PC-9 (cell line): ENCODE measurements around the gene ULK3. TPM values are rescaled to one million over a fixed set of nuclear protein-coding genes. Genes with fewer than 3 reads are reported as not detected.

Experiments
- BruUV-seq: library from RNA; stranded (reverse); fragments of 400-500 nt; replicated peaks from 2 replicates; lab custom pipeline; 2021; lab: Mats Ljungman, UMichigan
- CTCF ChIA-PET: fragments of 300-600 bp; sonication (Branson Sonifier 250); formaldehyde crosslinking; loops from one replicate; lab custom pipeline; 2022; ENCODE audit warnings: antibody characterized with exemption; lab: Charles Lee
- POLR2A ChIA-PET: fragments of 300-600 bp; sonication (Branson Sonifier 250); formaldehyde crosslinking; loops from one replicate; lab custom pipeline; 2022; ENCODE audit warnings: antibody characterized with exemption; ENCODE audit not compliant: unreplicated experiment; lab: Charles Lee
- DNase-seq, 2 experiments: peaks; one replicate each; pipeline versions ENCODE4 v3.0.0 to v3.0.0-alpha.2; 2015 to 2022; ENCODE audit warnings: mixed read lengths in 1 of 2
- H2AFZ ChIP-seq: fragments of 200-600 bp; sonication (generic); 2 replicates; pipeline ENCODE4 v1.8.1; 2017; ENCODE audit warnings: antibody characterized with exemption
- H3F3A ChIP-seq: fragments of 200-600 bp; sonication (generic); 2 replicates; pipeline ENCODE4 v1.8.1; 2017; ENCODE audit warnings: antibody characterized with exemption, mild to moderate bottlenecking, low read depth; ENCODE audit not compliant: insufficient read depth
- H3K27ac ChIP-seq: fragments of 200-600 bp; sonication (generic); 2 replicates; pipeline ENCODE4 v1.6.1; 2016; ENCODE audit warnings: mixed run types
- H3K27me3 ChIP-seq: fragments of 200-600 bp; sonication (generic); 2 replicates; pipeline ENCODE4 v1.6.1; 2016; ENCODE audit warnings: low read depth, mixed run types; ENCODE audit not compliant: insufficient read depth
- H3K36me3 ChIP-seq: fragments of 200-600 bp; sonication (generic); 2 replicates; pipeline ENCODE4 v1.6.1; 2016; ENCODE audit warnings: low read depth, mixed run types
- H3K4me1 ChIP-seq: fragments of 200-600 bp; sonication (generic); replicated peaks from 2 replicates; pipeline ENCODE4 v1.6.1; 2016; ENCODE audit warnings: mixed run types; ENCODE audit not compliant: insufficient read depth
- H3K4me2 ChIP-seq: fragments of 200-600 bp; sonication (generic); 2 replicates; pipeline ENCODE4 v1.6.1; 2017; ENCODE audit warnings: mixed run types
- H3K4me3 ChIP-seq: fragments of 200-600 bp; sonication (generic); 2 replicates; pipeline ENCODE4 v1.6.1; 2016; ENCODE audit warnings: mixed run types
- H3K79me2 ChIP-seq: fragments of 200-600 bp; sonication (generic); 2 replicates; pipeline ENCODE4 v1.6.1; 2017; ENCODE audit warnings: low read depth, mixed run types
- H3K9me2 ChIP-seq: fragments of 200-600 bp; sonication (generic); 2 replicates; pipeline ENCODE4 v1.8.1; 2017; ENCODE audit warnings: mild to moderate bottlenecking; ENCODE audit not compliant: insufficient read depth
- H3K9me3 ChIP-seq: fragments of 200-600 bp; sonication (generic); 2 replicates; pipeline ENCODE4 v1.8.1; 2016; ENCODE audit warnings: low read depth; ENCODE audit not compliant: insufficient read depth
- H4K20me1 ChIP-seq: fragments of 200-600 bp; sonication (generic); 2 replicates; pipeline ENCODE4 v1.8.1; 2017; ENCODE audit not compliant: insufficient read depth
- EZH2 ChIP-seq: fragments of 200-600 bp; sonication (generic); IDR thresholded peaks from 2 replicates; pipeline ENCODE4 v1.8.0; 2017; ENCODE audit warnings: antibody characterized with exemption, low read depth
- intact Hi-C: fragments of 100-400 bp; cut with micrococcal nuclease; formaldehyde crosslinking; loops from one replicate; pipeline ENCODE4 v1.10.0; 2022; ENCODE audit not compliant: unreplicated experiment
- total RNA-seq: library from RNA; stranded (reverse); gene quantifications from 2 replicates; pipeline ENCODE4 v1.2.3, GENCODE V29; 2021
- TF ChIP-seq, protein P1 (sequence below): fragments of 200-600 bp; sonication (generic); conservative IDR thresholded peaks from 2 replicates; pipeline ENCODE4 v1.6.1; 2017; ENCODE audit warnings: mixed run types, antibody characterized with exemption, mild to moderate bottlenecking, moderate library complexity

ULK3 gene
- total RNA-seq, 1 experiment from 2014 or later, result 30.2 TPM

DNA sequence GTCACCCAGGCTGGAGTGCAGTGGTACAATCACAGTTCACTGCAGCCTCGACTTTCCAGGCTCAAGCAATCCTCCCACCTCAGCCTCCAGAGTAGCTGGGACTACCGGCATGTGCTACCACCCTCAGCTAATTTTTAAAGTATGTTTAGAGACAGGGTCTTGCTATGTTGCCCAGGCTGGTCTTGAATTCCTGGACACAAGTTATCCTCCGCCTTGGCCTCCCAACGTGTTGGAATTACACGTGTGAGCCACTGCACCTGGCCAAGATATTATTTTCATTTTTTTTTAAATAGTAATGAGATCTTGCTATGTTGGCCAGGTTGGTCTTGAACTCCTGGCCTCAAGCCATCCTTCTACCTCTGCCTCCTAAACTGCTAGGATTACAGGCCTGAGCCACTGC, 42.5 kb upstream of the ULK3 start:
- no peaks in the 10 kb centered on the region for H3K9me2 ChIP-seq
- no peaks in the 10 kb centered on the region for H3K27me3 ChIP-seq
- no TSS peak for BruUV-seq
- CTCF ChIA-PET, result no interaction called here
- TF ChIP-seq, protein P1, sequence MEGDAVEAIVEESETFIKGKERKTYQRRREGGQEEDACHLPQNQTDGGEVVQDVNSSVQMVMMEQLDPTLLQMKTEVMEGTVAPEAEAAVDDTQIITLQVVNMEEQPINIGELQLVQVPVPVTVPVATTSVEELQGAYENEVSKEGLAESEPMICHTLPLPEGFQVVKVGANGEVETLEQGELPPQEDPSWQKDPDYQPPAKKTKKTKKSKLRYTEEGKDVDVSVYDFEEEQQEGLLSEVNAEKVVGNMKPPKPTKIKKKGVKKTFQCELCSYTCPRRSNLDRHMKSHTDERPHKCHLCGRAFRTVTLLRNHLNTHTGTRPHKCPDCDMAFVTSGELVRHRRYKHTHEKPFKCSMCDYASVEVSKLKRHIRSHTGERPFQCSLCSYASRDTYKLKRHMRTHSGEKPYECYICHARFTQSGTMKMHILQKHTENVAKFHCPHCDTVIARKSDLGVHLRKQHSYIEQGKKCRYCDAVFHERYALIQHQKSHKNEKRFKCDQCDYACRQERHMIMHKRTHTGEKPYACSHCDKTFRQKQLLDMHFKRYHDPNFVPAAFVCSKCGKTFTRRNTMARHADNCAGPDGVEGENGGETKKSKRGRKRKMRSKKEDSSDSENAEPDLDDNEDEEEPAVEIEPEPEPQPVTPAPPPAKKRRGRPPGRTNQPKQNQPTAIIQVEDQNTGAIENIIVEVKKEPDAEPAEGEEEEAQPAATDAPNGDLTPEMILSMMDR, result no peak
- no peak for TF ChIP-seq EZH2
- no peak overlapping the region for H3K4me3 ChIP-seq
- POLR2A ChIA-PET, result interaction anchor here (0.6 kb wide), 1 partner anchor 247 kb away, joined by 4 read pairs; no protein-coding TSS in a partner anchor
- DNase-seq, result no peak
- intact Hi-C loops, result no loop called here
- H4K20me1 ChIP-seq, result no peaks in the 10 kb centered on the region
- peaks cover 4% of the 10 kb centered on the region for H3K79me2 ChIP-seq
- H3K27ac ChIP-seq, result no peak overlapping the region
- H3K36me3 ChIP-seq, result no peaks in the 10 kb centered on the region
- 0 out of 2 replicates have a peak overlapping the region, but pooled peaks have one; percentile 2 for H3K4me2 ChIP-seq
- H3F3A ChIP-seq, result peaks cover 9% of the 10 kb centered on the region; the same call in 1 of the 2 replicates
- H3K4me1 ChIP-seq, result peaks cover 19% of the 10 kb centered on the region
- H3K9me3 ChIP-seq, result no peaks in the 10 kb centered on the region
- H2AFZ ChIP-seq, result no peak overlapping the region

DNA sequence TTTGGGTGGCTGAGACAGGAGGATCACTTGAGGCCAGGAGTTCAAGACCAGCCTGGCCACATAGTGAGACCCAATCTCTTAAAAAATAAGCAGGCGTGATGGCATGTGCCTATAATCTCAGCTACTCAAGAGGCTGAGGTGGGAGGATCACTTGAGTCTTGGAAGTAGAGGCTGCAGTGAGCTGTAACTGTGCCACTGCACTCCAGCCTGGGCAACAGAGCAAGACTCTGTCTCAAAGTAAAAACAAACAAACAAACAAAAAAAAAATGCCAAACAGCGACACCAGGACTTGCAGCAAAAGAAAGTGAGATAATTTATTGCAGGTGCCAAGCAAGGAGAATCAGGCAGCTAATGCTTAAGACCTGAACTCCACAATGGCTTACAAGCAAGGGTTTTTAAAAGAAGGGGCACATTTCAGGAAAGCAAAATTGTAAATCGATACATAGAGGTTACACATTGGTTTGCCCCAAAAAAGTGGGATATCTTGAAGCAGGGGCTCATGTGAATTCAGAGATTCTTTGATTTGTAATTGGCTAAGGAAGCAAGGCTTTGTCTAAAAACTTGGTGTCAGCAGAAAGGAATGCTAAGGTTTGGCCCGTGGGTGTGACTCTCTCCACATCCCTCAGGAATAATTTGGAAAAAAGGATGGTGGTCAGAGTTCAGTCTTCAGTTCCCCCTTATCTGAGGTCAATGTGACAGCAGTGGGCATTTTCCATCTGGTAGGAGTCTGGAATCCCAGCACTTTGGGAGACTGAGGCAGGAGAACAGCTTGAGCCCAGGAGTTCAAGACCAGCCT, 41.7 kb upstream of the ULK3 start:
- Histone ChIP-seq H3F3A (peaks cover 9% of the 10 kb centered on the region; the same call in 1 of the 2 replicates), H3K27me3 (no peaks in the 10 kb centered on the region), H3K4me1 (peaks cover 18% of the 10 kb centered on the region), H3K79me2 (no peaks in the 10 kb centered on the region), H3K4me2 (0 out of 2 replicates have a peak overlapping the region, but pooled peaks have one; percentile 2), H4K20me1 (no peaks in the 10 kb centered on the region), H2AFZ (no peak overlapping the region), H3K9me3 (no peaks in the 10 kb centered on the region), H3K36me3 (no peaks in the 10 kb centered on the region), H3K27ac (no peak overlapping the region), H3K4me3 (no peak overlapping the region), H3K9me2 (no peaks in the 10 kb centered on the region)
- no peak for DNase-seq
- TF ChIP-seq, protein P1, result no peak
- TF ChIP-seq EZH2, result no peak
- intact Hi-C loops, result no loop called here
- no TSS peak for BruUV-seq
- POLR2A ChIA-PET, result interaction anchor here (0.6 kb wide), 1 partner anchor 246 kb away, joined by 4 read pairs; no protein-coding TSS in a partner anchor
- CTCF ChIA-PET, result interaction anchor here (0.7 kb wide), 1 partner anchor 1501 kb away, joined by 3 read pairs; no protein-coding TSS in a partner anchor

DNA sequence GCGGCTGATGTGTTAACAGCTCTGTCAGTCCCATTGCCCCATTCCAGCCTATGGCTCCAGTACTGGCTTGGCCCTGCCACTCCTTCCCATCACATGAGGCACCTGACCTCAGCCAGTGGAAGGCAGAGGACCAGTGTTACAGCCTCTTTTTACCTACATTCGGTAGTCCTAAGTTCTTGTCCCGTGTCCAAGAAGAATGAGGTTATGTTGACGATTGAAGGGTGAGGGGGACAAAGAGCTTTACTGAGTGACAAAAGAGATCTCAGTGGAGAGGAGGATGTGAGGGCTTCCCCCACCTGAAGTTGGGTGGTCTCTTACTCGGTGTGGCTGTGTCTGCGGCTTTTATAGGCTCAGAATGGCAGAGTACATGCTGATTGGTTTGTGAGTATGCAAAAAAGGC, 39.6 kb upstream of the ULK3 start:
- no peak for DNase-seq
- no peak overlapping the region for H2AFZ ChIP-seq
- H3K36me3 ChIP-seq, result no peaks in the 10 kb centered on the region
- no TSS peak for BruUV-seq
- ChIA-PET POLR2A (interaction anchor here (0.6 to 0.7 kb wide), 2 partner anchors 11 to 486 kb away, joined by 4 to 6 read pairs; no protein-coding TSS in a partner anchor), CTCF (no interaction called here)
- no peaks in the 10 kb centered on the region for H3K9me2 ChIP-seq
- H3K79me2 ChIP-seq, result no peaks in the 10 kb centered on the region
- H4K20me1 ChIP-seq, result no peaks in the 10 kb centered on the region
- TF ChIP-seq, protein P1, result no peak
- TF ChIP-seq EZH2, result no peak
- H3K4me1 ChIP-seq, result peaks cover 13% of the 10 kb centered on the region
- H3K27me3 ChIP-seq, result no peaks in the 10 kb centered on the region
- H3K9me3 ChIP-seq, result no peaks in the 10 kb centered on the region
- no peak overlapping the region for H3K4me3 ChIP-seq
- intact Hi-C loops, result no loop called here
- no peak overlapping the region for H3K27ac ChIP-seq
- peaks cover 9% of the 10 kb centered on the region; the same call in 1 of the 2 replicates for H3F3A ChIP-seq
- no peak overlapping the region for H3K4me2 ChIP-seq
